ENCODE data around the gene HAX1.

DNA sequence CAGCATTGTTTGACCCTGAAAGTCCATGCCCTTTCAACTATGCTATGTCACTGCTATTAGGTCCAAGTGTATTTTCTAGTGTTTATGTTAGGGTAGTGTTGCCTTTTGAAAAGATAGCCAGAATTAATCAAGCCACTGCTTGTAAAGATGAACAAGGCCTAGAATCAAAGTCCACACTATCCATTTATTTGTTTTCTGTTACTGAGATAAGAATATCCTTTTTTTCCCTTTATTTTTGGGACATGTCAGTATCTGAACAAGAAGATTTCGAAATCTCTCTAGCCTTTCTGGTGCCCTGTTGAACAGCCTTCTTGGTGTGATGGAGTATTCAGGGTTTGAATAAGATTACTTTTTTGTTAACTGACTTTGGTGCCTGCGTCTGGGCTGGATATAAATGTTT is 35.0 kb upstream of the HAX1 start:
- TF ChIP-seq EZH2 (IDR thresholded peaks at IDR 0.05; ENCODE audit: low read length, missing control alignments), result no peak
- TF ChIP-seq, protein P1, sequence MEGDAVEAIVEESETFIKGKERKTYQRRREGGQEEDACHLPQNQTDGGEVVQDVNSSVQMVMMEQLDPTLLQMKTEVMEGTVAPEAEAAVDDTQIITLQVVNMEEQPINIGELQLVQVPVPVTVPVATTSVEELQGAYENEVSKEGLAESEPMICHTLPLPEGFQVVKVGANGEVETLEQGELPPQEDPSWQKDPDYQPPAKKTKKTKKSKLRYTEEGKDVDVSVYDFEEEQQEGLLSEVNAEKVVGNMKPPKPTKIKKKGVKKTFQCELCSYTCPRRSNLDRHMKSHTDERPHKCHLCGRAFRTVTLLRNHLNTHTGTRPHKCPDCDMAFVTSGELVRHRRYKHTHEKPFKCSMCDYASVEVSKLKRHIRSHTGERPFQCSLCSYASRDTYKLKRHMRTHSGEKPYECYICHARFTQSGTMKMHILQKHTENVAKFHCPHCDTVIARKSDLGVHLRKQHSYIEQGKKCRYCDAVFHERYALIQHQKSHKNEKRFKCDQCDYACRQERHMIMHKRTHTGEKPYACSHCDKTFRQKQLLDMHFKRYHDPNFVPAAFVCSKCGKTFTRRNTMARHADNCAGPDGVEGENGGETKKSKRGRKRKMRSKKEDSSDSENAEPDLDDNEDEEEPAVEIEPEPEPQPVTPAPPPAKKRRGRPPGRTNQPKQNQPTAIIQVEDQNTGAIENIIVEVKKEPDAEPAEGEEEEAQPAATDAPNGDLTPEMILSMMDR (conservative IDR thresholded peaks at IDR 0.05 in 1 of 2, IDR thresholded peaks at IDR 0.05 in 1 of 2; ENCODE audit: low read depth in 1 of 2, low read length in 2 of 2), result no peak
